HCT116 (cell line): ENCODE results near the gene PDE1A. TPM values are rescaled to one million over a fixed set of nuclear protein-coding genes. Genes with fewer than 3 reads are reported as not detected.

Experiments used
- ATAC-seq: fragments of 200-7000 bp; cut with Tn5 transposase; 2 replicates; pipeline ENCODE4 v1.9.1; 2020; ENCODE audit warnings: mild to moderate bottlenecking, moderate library complexity
- BruUV-seq: library from RNA; stranded (reverse); fragments of 400-500 nt; replicated peaks from 2 replicates; lab custom pipeline; 2021; lab: Mats Ljungman, UMichigan
- CTCF ChIA-PET: fragments of 300-600 bp; sonication (Branson Sonifier 250); formaldehyde crosslinking; loops from one replicate; lab custom pipeline; 2021; ENCODE audit warnings: antibody characterized with exemption; lab: Charles Lee
- POLR2A ChIA-PET: fragments of 300-600, 350-600 bp; sonication (Branson Sonifier 250); formaldehyde crosslinking; loops from one replicate; lab custom pipeline; 2021; ENCODE audit warnings: antibody characterized with exemption; lab: Charles Lee
- RAD21 ChIA-PET, 2 experiments: fragments of 300-600 bp; sonication (Branson Sonifier 250); formaldehyde crosslinking; loops; one replicate each; lab custom pipeline; 2023; ENCODE audit warnings: low total read pairs in 2 of 2; ENCODE audit not compliant: uncharacterized antibody in 2 of 2, unreplicated experiment in 2 of 2, low non-redundant PET in 1 of 2; lab: Charles Lee
- DNase-seq: peaks from one replicate; pipeline ENCODE4 v3.0.0-alpha.2; 2010; ENCODE audit warnings: low read depth, low spot score
- H2AFZ ChIP-seq: fragments of 200-600 bp; shearing (Covaris generic), sonication (generic); 2 replicates; pipeline ENCODE4 v1.6.1; 2017; ENCODE audit warnings: low read depth, mixed run types, mixed read lengths, antibody characterized with exemption, low read length; ENCODE audit not compliant: poor library complexity, severe bottlenecking
- H3K27ac ChIP-seq: 2 replicates; pipeline ENCODE4 v1.5.1; 2012; ENCODE audit warnings: low read depth, low read length
- H3K27me3 ChIP-seq: fragments of 200-600 bp; sonication (generic); 2 replicates; pipeline ENCODE4 v1.6.1; 2016; ENCODE audit warnings: mixed run types, low read length, mixed read lengths; ENCODE audit not compliant: insufficient read depth
- H3K36me3 ChIP-seq, 2 experiments: fragments of 200-500 bp in 1 of 2; fragments of 200-600 bp in 1 of 2; sonication (Bioruptor generic) in 1 of 2; sonication (generic) in 1 of 2; 2 replicates each; pipeline versions ENCODE4 v1.5.1 to v1.6.1; 2014 to 2016; ENCODE audit warnings: low read length in 2 of 2, inconsistent platforms in 1 of 2, mixed read lengths in 1 of 2, mixed run types in 1 of 2; ENCODE audit not compliant: insufficient read depth in 2 of 2, control insufficient read depth in 1 of 2
- H3K4me1 ChIP-seq, 2 experiments: fragments of 200-600 bp in 1 of 2; sonication (generic) in 1 of 2; 2 replicates each; pipeline versions ENCODE4 v1.5.1 to v1.6.1; 2012 to 2017; ENCODE audit warnings: low read length in 2 of 2, inconsistent platforms in 1 of 2, mild to moderate bottlenecking in 1 of 2, mixed read lengths in 1 of 2, mixed run types in 1 of 2, moderate library complexity in 1 of 2; ENCODE audit not compliant: insufficient read depth in 2 of 2, control insufficient read depth in 1 of 2
- H3K4me2 ChIP-seq: fragments of 200-600 bp; sonication (generic); 2 replicates; pipeline ENCODE4 v1.6.1; 2017; ENCODE audit warnings: mixed run types, low read length, mixed read lengths
- H3K4me3 ChIP-seq, 2 experiments: fragments of 200-600 bp in 1 of 2; sonication (generic) in 1 of 2; replicated peaks in 1 of 2; 2 replicates each; pipeline ENCODE4 v1.5.1; 2011 to 2016; ENCODE audit warnings: low read length in 2 of 2, control low read depth in 1 of 2, low read depth in 1 of 2, mild to moderate bottlenecking in 1 of 2, mixed read lengths in 1 of 2, mixed run types in 1 of 2
- H3K79me2 ChIP-seq: fragments of 200-600 bp; sonication (generic); 2 replicates; pipeline ENCODE4 v1.6.1; 2017; ENCODE audit warnings: mild to moderate bottlenecking, mixed run types, low read length, moderate library complexity, mixed read lengths; ENCODE audit not compliant: insufficient read depth
- H3K9ac ChIP-seq: fragments of 200-600 bp; sonication (generic); 2 replicates; pipeline ENCODE4 v1.6.1; 2016; ENCODE audit warnings: low read length, mixed read lengths
- H3K9me2 ChIP-seq: fragments of 200-600 bp; sonication (generic), shearing (Covaris generic); 2 replicates; pipeline ENCODE4 v1.6.1; 2017; ENCODE audit warnings: mixed run types, mild to moderate bottlenecking, moderate library complexity; ENCODE audit not compliant: insufficient read depth
- H3K9me3 ChIP-seq, 2 experiments: fragments of 200-500 bp in 1 of 2; fragments of 200-600 bp in 1 of 2; sonication (Bioruptor generic) in 1 of 2; sonication (generic) in 1 of 2; 2 replicates each; pipeline ENCODE4 v1.6.1; 2014 to 2017; ENCODE audit warnings: low read length in 2 of 2, mixed read lengths in 2 of 2, inconsistent platforms in 1 of 2, low read depth in 1 of 2, mild to moderate bottlenecking in 1 of 2, mixed run types in 1 of 2, moderate library complexity in 1 of 2; ENCODE audit not compliant: control insufficient read depth in 1 of 2, insufficient read depth in 1 of 2
- H4K20me1 ChIP-seq: fragments of 200-600 bp; sonication (generic), shearing (Covaris generic); 2 replicates; pipeline ENCODE4 v1.6.1; 2017; ENCODE audit warnings: mixed run types, mild to moderate bottlenecking, moderate library complexity; ENCODE audit not compliant: insufficient read depth
- CBX3 ChIP-seq: IDR thresholded peaks from 2 replicates; pipeline ENCODE4 v1.6.1; 2012; ENCODE audit warnings: low read depth
- CEBPB ChIP-seq: IDR thresholded peaks from 2 replicates; pipeline ENCODE4 v1.6.1; 2012; ENCODE audit warnings: low read depth
- ELF1 ChIP-seq: IDR thresholded peaks from 2 replicates; pipeline ENCODE4 v1.6.1; 2012; ENCODE audit warnings: low read depth, borderline replicate concordance
- EZH2phosphoT487 ChIP-seq: fragments of 200-600 bp; IDR thresholded peaks from 2 replicates; pipeline ENCODE4 v1.6.1; 2018; ENCODE audit warnings: antibody characterized with exemption, borderline replicate concordance
- FOSL1 ChIP-seq: IDR thresholded peaks from 2 replicates; pipeline ENCODE4 v1.6.1; 2012; ENCODE audit warnings: low read depth
- JUND ChIP-seq: IDR thresholded peaks from 2 replicates; pipeline ENCODE4 v1.6.1; 2012
- POLR2AphosphoS5 ChIP-seq: IDR thresholded peaks from 2 replicates; pipeline ENCODE4 v1.6.1; 2011; ENCODE audit warnings: mild to moderate bottlenecking, low read depth, low read length, moderate library complexity
- RAD21 ChIP-seq: IDR thresholded peaks from 2 replicates; pipeline ENCODE4 v1.6.1; 2012; ENCODE audit warnings: low read depth, mild to moderate bottlenecking
- SIN3A ChIP-seq: IDR thresholded peaks from 2 replicates; pipeline ENCODE4 v1.6.1; 2012; ENCODE audit warnings: low read depth
- ZFX ChIP-seq: fragments of 450-650 bp; IDR thresholded peaks from 2 replicates; pipeline ENCODE4 v1.6.1; 2017
- ZNF274 ChIP-seq: fragments of 200-500 bp; sonication (Bioruptor generic); IDR thresholded peaks from 2 replicates; pipeline ENCODE4 v1.6.1; 2014; ENCODE audit warnings: mild to moderate bottlenecking, low read depth, low read length, inconsistent platforms
- intact Hi-C: fragments of 100-400 bp; cut with micrococcal nuclease; formaldehyde crosslinking; loops from 2 replicates; pipeline ENCODE4 v1.10.0; 2022
- total RNA-seq: library from RNA; stranded (reverse); gene quantifications from one replicate; pipeline ENCODE4 v1.2.1, GENCODE V29; 2021; ENCODE audit not compliant: unreplicated experiment
- TF ChIP-seq, protein P1 (sequence below): IDR thresholded peaks from 2 replicates; pipeline ENCODE4 v1.6.1; 2012
- TF ChIP-seq, protein P2 (sequence below): IDR thresholded peaks from 2 replicates; pipeline ENCODE4 v1.6.1; 2012
- TF ChIP-seq, protein P3 (sequence below), 3 experiments: fragments of 200-600 bp in 1 of 3; sonication (generic) in 1 of 3; IDR thresholded peaks in 2 of 3; conservative IDR thresholded peaks in 1 of 3; 2 replicates each; pipeline ENCODE4 v1.5.1; 2012 to 2017; ENCODE audit warnings: low read depth in 2 of 3, low read length in 2 of 3, antibody characterized with exemption in 1 of 3, borderline replicate concordance in 1 of 3, control low read depth in 1 of 3, mild to moderate bottlenecking in 1 of 3, mixed read lengths in 1 of 3, mixed run types in 1 of 3, moderate library complexity in 1 of 3; ENCODE audit not compliant: insufficient read depth in 1 of 3
- TF ChIP-seq, protein P4 (sequence below): IDR thresholded peaks from 2 replicates; pipeline ENCODE4 v1.6.1; 2012; ENCODE audit warnings: low read depth
- TF ChIP-seq, protein P5 (sequence below): IDR thresholded peaks from 2 replicates; pipeline ENCODE4 v1.6.1; 2011; ENCODE audit warnings: mild to moderate bottlenecking, low read length, moderate library complexity; ENCODE audit not compliant: insufficient replicate concordance; ENCODE audit errors: extremely low read depth

PDE1A gene
- total RNA-seq, 1 experiment from 2014 or later, result 0.12 TPM

DNA sequence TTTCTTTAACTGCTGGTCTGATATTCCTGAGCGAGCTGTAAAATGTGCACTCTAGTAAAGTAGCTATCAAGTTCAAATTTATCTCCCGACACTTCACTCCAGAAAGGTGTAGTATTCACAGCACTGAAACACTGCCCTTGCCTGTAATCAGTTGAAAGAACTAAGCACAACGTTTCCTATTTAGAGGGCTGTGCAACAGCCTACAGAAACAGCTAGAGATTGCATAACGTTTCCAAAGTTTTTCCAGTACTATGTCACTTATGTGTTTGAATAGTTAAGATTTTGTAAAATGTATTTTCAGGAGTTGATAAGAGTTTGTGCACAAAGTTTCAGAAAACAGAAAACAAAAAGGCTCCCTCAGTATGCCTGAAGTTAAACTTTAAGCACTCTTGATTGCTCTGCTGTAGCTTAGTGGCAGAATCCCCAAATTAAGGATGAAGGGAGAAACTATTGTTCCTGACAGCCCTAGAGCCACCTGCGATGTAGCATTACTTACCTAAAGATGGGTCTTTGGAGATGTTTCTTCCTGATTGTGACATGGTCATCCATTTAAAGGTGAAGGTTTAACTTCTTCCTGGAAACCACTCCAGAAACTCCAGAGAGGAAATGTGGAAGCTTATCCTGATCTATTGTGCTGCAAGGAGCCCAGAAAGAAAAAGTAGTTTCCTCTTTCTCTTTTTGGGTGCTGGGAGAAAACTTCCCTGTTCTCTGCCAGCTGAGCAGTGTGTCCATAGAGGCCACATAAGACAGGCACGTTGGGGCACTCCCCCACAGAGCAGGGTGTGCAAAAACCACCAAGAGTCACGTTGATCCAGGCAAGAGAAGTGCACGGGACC, 536 bp downstream of the PDE1A start:
- intact Hi-C loops, result no loop called here
- no peaks in the 10 kb centered on the region for H3K4me1 ChIP-seq
- no peak overlapping the region for H2AFZ ChIP-seq
- RAD21 ChIA-PET, result no interaction called here
- CTCF ChIA-PET, result no interaction called here
- no peak for ATAC-seq
- H3K4me2 ChIP-seq, result no peak overlapping the region
- DNase-seq, result no peak
- H3K9me2 ChIP-seq, result no peaks in the 10 kb centered on the region
- no peak overlapping the region for H3K9ac ChIP-seq
- no peak overlapping the region for H3K27ac ChIP-seq
- no peaks in the 10 kb centered on the region for H3K9me3 ChIP-seq
- H3K4me3 ChIP-seq, result no peak overlapping the region
- no peaks in the 10 kb centered on the region for H3K79me2 ChIP-seq
- POLR2A ChIA-PET, result no interaction called here
- H3K27me3 ChIP-seq, result no peaks in the 10 kb centered on the region
- TF ChIP-seq RAD21, result no peak
- TF ChIP-seq JUND, result no peak
- no peak for TF ChIP-seq SIN3A
- TF ChIP-seq EZH2phosphoT487, result no peak
- TF ChIP-seq, protein P1, sequence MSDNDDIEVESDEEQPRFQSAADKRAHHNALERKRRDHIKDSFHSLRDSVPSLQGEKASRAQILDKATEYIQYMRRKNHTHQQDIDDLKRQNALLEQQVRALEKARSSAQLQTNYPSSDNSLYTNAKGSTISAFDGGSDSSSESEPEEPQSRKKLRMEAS, result no peak
- TF ChIP-seq ELF1, result no peak
- TF ChIP-seq POLR2AphosphoS5, result no peak
- no peak for TF ChIP-seq ZNF274
- TF ChIP-seq, protein P2, sequence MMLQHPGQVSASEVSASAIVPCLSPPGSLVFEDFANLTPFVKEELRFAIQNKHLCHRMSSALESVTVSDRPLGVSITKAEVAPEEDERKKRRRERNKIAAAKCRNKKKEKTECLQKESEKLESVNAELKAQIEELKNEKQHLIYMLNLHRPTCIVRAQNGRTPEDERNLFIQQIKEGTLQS, result no peak
- no peak for TF ChIP-seq ZFX
- no peak for TF ChIP-seq CBX3
- no peak for TF ChIP-seq FOSL1
- TF ChIP-seq CEBPB, result no peak
- TF ChIP-seq, protein P3, sequence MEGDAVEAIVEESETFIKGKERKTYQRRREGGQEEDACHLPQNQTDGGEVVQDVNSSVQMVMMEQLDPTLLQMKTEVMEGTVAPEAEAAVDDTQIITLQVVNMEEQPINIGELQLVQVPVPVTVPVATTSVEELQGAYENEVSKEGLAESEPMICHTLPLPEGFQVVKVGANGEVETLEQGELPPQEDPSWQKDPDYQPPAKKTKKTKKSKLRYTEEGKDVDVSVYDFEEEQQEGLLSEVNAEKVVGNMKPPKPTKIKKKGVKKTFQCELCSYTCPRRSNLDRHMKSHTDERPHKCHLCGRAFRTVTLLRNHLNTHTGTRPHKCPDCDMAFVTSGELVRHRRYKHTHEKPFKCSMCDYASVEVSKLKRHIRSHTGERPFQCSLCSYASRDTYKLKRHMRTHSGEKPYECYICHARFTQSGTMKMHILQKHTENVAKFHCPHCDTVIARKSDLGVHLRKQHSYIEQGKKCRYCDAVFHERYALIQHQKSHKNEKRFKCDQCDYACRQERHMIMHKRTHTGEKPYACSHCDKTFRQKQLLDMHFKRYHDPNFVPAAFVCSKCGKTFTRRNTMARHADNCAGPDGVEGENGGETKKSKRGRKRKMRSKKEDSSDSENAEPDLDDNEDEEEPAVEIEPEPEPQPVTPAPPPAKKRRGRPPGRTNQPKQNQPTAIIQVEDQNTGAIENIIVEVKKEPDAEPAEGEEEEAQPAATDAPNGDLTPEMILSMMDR (IDR thresholded peaks at IDR 0.05 in 2 of 3, conservative IDR thresholded peaks at IDR 0.05 in 1 of 3; ENCODE audit: borderline replicate concordance in 1 of 3, insufficient read depth in 1 of 3, low read depth in 2 of 3, low read length in 2 of 3), result no peak
- TF ChIP-seq, protein P4, sequence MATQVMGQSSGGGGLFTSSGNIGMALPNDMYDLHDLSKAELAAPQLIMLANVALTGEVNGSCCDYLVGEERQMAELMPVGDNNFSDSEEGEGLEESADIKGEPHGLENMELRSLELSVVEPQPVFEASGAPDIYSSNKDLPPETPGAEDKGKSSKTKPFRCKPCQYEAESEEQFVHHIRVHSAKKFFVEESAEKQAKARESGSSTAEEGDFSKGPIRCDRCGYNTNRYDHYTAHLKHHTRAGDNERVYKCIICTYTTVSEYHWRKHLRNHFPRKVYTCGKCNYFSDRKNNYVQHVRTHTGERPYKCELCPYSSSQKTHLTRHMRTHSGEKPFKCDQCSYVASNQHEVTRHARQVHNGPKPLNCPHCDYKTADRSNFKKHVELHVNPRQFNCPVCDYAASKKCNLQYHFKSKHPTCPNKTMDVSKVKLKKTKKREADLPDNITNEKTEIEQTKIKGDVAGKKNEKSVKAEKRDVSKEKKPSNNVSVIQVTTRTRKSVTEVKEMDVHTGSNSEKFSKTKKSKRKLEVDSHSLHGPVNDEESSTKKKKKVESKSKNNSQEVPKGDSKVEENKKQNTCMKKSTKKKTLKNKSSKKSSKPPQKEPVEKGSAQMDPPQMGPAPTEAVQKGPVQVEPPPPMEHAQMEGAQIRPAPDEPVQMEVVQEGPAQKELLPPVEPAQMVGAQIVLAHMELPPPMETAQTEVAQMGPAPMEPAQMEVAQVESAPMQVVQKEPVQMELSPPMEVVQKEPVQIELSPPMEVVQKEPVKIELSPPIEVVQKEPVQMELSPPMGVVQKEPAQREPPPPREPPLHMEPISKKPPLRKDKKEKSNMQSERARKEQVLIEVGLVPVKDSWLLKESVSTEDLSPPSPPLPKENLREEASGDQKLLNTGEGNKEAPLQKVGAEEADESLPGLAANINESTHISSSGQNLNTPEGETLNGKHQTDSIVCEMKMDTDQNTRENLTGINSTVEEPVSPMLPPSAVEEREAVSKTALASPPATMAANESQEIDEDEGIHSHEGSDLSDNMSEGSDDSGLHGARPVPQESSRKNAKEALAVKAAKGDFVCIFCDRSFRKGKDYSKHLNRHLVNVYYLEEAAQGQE, result no peak
- TF ChIP-seq, protein P5, sequence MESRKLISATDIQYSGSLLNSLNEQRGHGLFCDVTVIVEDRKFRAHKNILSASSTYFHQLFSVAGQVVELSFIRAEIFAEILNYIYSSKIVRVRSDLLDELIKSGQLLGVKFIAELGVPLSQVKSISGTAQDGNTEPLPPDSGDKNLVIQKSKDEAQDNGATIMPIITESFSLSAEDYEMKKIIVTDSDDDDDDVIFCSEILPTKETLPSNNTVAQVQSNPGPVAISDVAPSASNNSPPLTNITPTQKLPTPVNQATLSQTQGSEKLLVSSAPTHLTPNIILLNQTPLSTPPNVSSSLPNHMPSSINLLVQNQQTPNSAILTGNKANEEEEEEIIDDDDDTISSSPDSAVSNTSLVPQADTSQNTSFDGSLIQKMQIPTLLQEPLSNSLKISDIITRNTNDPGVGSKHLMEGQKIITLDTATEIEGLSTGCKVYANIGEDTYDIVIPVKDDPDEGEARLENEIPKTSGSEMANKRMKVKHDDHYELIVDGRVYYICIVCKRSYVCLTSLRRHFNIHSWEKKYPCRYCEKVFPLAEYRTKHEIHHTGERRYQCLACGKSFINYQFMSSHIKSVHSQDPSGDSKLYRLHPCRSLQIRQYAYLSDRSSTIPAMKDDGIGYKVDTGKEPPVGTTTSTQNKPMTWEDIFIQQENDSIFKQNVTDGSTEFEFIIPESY, result no peak
- H4K20me1 ChIP-seq, result no peaks in the 10 kb centered on the region
- BruUV-seq, result no TSS peak
- no peaks in the 10 kb centered on the region for H3K36me3 ChIP-seq
